HG03565 (cell line): ENCODE data around the gene ZNF501.
A peak's percentile ranks its signal among the peaks of the same experiment; 100 is the strongest.

ENCODE experiments used
- ATAC-seq: cut with Tn5 transposase; IDR thresholded peaks from one replicate; pipeline ENCODE4 v1.9.1; 2021; ENCODE audit warnings: mild to moderate bottlenecking, moderate library complexity; ENCODE audit not compliant: unreplicated experiment

Gene ZNF501

DNA sequence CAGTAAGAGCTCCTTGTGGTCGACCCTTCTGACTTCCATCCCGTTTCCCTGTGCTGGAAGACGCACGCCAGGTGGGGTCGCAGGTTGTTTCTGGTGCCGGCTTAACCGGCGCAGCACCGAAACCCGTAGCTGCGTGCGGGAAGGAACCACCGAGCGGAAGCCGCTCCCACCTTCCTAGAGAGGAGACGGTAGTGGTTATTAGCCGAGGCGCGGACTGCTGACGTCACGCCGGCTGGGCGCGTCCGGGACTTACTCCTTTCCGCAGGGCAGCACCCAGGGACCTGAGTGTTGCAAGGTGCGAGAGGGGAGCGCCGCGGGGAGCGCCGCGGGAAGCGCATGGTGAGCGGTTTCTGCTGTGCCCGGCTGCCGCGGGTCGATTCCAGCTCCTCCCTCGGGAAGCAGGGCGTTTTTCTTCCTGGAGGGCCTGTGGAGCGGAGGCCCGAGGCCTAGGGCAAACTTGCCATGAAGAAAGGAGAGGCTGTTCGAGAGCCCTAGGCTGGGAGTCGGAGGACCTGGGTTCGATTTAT lies at the start of gene ZNF501:
ZNF501 (plus strand) TSS at position 252 of the 527 bp plus-strand sequence. CDS start 4,787 bp downstream, outside the sequence.
- ATAC-seq = peak; percentile 85

DNA sequence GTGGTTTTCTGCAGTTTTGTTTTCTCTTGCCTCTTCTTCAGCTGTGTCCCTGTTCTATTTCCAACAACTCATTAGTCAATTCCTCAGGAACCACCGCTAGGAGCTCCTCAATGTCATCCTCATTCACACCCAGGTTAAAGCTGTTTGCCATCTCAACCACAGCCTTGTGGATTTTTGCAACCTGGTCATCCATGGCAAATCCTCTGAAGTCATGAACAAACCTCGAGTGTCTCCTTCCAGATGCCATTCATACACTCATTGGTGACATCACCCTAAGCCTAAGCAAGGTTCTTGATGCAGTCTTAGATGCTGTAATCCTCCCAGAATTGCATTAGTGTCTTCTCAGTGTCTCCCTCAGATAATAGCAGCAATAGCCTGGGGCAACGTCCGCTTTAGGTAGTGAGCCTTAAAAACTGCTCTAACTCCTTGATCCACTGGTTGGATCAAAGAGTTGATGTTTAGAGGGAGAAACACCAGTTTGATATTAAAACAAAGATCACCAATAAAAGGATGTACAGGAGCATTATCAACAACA lies 48.4 kb upstream of the ZNF501 start:
- ATAC-seq = no peak

DNA sequence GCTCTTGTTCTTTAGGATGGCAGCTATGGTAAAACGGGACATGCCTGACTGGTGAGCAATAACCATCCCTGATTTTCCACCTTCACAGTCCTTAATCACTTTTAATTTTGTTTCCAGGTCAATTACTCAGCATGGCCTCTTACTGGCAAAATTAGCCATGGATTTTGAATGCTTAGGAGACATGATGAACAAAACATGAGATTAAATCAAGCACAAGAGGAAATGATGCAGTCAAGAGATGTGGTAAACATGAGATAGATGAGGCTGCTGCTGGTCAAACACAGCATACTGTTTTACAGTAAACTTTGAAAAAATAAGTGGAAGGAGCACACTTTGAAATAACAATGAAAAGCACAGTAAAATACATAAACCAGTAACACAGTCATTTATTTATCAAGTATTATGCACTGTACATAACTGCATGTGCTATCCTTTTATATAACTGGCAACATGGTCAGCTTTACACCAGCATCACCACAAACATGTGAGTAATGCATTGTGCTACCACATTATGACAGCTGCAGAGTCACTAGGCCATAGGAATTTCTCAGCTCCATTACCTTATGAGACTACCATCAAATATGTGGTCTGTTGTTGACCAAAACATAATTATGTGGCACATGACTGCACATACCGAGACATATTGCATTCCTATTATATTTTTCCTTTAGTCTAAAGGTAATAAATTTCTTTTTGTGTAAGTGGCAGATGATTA lies 47.1 kb upstream of the ZNF501 start:
- no peak for ATAC-seq

DNA sequence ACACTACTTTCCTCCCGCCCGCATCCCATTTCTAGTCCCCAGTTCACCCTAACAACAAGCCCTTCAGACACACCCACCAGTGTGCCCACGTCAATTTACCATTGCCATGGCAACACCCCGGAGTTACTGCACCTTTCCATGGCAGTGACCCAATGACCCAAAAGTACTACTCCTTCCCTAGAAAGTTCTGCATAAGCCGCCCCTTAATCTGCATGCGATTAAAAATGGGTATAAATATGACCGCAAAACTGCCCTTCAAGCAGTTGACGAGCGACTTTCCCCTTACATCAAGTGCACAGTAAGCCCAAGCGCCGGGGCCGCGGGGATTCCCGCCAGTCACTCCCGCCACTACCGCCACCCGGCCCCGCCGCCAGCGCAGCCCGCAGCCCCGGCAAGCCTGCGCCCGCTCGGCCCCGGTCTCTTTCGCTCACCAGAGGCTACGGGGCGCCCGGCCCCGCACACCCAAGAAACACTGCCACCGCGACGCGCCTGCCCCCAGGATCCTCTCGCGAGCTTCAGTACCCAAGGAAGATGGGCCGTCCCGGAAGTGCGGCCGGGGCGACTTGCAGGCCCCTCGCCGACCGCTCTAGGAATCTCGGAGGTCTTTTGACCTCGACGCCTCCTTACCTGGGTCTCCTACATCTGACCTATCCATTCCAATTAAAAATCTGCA lies 44.2 kb upstream of the ZNF501 start:
- no peak for ATAC-seq

DNA sequence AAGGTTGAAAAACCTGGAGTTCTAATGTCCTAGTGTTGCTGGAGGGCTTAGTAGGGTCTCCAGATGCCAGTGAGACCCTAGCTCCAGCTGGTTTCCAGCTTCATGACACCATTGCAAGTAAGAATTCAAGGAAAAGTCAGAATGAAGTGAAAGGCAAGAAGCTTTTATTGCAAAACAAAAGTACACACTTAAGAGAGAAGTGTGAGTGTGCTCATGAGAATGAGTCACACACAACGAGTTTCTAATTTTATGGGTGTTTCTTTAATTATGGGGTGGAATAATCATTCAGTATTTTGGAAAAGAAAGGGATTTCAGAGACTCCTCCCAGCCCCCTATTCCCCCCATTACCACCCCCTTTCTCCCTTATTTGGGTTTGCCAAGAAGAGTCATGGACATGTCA lies 41.5 kb upstream of the ZNF501 start:
- no peak for ATAC-seq

DNA sequence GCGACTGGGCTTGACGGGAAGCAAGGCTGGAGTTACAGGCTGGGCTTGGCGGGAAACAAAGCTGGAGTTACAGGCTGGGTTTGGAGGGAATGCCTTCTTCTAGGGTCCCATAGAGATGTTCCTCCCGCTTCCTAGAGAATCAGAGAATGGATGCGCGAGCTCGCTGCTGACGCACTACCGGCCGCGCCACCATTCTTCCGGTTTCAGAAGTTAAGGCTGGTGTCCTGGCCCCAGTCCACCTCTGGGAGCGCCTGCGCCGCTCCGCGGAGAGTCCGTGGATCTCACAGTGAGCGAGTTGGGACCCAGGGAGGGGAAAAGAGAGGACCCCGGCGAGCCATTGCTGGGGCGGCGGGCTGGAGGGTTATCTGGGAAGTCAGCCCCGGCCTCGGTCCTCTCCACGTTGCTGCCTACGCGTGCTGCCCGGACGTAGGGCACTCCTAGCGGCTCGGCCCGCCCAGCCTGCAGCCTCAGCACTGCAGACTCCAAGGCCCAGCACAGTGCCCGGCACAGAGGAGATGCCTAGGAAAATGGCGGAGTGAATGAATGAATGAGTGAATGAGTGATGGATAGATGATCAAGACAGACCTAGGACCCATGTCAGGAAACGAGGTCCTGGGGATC lies 16.9 kb upstream of the ZNF501 start, which contains the start of gene ZNF502:
ZNF502 (plus strand) TSS at position 206 of the 621 bp plus-strand sequence. CDS start 7,602 bp downstream, outside the sequence.
- ATAC-seq = no peak

DNA sequence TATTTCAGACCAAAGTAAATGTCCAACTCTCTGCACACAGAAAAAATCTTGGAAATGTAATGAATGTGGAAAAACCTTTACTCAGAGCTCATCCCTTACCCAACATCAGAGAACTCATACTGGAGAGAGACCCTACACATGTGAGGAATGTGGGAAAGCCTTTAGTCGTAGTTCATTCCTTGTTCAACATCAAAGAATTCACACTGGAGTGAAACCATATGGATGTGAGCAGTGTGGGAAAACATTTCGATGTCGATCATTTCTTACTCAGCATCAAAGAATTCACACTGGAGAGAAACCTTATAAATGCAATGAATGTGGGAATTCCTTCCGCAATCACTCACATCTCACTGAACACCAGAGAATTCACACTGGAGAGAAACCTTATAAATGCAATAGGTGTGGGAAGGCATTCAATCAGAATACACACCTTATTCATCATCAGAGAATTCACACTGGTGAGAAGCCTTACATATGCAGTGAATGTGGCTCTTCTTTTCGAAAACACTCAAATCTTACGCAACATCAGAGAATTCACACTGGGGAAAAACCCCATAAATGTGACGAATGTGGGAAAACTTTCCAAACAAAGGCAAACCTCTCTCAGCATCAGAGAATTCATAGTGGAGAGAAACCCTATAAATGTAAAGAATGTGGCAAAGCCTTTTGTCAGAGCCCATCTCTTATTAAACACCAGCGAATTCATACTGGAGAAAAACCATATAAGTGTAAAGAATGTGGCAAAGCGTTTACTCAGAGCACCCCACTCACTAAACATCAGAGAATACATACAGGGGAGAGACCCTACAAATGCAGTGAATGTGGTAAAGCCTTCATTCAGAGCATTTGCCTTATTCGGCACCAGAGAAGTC lies 8.0 kb upstream of the ZNF501 start:
- ATAC-seq = no peak

DNA sequence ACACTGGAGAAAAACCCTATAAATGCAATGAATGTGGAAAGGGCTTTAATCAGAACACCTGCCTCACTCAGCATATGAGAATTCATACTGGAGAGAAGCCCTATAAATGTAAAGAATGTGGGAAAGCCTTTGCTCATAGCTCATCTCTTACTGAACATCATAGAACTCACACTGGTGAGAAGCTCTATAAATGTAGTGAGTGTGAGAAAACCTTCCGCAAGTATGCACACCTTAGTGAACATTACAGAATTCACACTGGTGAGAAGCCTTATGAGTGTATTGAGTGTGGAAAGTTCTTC lies 7.4 kb upstream of the ZNF501 start:
- no peak for ATAC-seq

DNA sequence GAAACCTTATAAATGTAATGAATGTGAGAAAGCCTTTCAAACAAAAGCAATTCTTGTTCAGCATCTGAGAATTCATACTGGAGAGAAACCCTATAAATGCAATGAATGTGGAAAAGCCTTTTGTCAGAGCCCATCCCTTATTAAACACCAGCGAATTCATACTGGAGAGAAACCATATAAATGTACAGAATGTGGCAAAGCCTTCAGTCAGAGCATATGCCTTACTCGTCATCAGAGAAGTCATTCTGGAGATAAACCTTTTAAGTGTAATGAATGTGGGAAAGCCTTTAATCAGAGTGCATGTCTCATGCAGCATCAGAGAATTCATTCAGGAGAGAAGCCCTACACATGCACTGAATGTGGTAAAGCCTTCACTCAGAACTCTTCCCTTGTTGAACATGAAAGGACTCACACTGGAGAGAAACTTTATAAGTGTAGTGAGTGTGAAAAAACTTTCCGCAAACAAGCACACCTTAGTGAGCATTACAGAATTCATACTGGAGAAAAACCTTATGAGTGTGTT lies 5.3 kb downstream of the ZNF501 start:
- ATAC-seq = no peak

DNA sequence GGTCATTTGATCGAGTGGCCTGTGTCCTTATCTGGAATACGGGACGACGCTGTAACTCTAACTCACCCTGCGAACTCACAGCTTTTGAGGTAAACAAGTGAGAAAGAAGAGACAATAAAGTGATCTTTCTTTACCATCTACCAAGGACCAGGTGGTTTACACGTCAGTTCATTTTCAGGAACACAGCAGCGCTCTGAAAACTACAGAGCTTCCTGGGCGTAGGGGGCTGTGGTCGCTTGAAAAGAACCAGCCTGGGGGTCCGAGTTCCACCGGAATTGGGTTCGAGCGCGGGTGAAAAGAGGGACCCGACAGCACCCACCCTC lies 31.6 kb downstream of the ZNF501 start:
- ATAC-seq = no peak

DNA sequence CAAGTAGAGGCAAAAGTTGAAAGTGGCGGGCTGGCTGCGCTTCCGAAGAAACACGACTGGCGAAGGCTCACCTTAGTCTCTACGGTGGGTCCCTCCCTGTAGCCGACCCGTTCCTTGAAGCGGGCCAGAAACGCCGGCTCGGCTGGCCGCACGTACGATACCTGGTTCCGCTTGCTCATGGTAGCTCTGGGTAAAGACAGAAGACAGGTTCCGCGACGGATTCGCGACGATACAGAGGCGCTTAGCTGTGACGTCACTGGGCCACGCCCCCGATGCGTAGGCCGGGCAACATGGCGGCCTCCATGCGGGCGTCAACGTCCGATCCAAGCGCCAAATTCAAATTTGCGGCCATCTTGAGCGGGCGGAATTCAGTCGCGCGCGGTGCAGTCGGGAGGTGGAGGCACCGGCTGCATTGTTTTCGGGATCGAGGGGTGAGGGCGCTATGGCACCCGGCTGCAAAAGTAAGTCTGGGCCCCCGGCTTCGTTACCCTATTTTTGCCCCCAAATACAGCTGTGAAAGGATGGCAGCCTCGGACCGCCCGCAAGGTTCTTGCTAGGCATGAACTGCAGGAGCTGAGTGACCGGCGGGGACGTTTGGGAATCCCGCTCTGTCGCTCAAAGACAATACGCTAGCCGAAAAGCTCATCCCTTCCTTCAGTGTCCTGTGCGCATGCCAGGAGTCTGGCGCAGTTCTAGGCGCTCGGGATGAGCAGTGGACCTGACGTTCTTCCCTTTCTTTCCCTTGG lies 32.2 kb downstream of the ZNF501 start, which contains the start of the genes KIAA1143 and KIF15:
KIAA1143 (minus strand) TSS at position 196 of the 746 bp plus-strand sequence; CDS start at position 179, 17 bp downstream.
KIF15 (plus strand) TSS at position 371 of the 746 bp plus-strand sequence; CDS start at position 443, 72 bp downstream.
- peak; percentile 92 for ATAC-seq

DNA sequence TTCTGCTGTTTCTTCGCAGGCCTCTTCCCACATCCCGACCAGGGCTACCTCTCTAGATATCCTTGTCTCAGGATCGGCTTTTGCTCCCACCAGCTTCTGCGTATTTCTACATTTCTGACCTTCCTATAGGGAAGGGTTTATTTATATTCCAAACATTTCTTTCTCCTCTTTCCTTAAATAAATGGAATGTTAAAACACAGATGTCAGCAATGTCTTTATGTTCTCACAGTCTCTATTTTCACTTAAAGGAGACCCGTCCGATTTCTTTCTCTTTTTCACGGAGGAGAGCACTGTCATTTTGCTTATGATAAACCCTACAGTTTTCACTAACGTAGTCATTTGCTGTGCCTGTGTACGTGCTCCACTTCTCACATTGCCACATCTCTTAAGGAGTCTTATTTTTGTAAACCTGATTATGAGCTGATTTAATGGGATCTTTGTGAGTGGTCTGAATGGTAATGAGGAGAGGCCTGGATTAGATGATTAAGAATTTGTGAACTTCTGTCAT lies 32.8 kb downstream of the ZNF501 start:
- no peak for ATAC-seq

DNA sequence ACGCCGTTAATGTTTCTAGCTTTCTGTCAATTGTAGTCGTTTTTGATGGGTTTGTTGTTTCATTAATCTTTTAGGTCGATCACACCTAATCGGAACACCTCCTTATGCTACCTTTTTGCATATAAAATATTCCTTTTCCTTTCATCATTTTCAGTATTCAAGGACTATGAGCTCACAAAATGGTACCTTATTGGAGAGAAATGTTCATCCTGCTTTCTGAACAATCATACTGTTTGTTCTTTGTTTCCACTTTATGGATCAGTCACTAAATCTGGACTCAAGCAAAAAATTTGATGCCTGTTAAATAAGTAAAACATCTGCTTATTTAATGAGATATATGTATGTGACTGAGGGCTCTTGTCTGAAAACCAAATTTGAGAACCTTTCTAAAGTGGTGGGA lies 33.3 kb downstream of the ZNF501 start:
- ATAC-seq = no peak

DNA sequence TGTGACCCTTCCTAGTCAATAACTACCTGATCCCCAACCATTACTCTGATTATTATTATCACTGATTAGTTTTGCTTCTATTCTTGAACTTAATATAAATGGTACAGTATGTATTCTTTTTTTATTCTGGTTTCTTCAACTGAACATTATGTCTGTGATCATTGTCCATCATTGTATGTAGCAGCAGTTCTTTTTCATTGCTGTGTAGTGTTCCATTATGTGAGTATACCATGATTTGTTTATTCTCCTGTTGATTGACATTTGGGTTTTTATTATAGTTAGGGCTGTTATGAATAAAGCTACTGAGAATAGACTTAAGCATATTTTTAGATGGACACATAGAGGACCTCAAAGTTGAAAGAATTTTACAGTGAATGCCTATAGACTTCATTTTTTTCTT lies 34.8 kb downstream of the ZNF501 start:
- ATAC-seq = no peak

DNA sequence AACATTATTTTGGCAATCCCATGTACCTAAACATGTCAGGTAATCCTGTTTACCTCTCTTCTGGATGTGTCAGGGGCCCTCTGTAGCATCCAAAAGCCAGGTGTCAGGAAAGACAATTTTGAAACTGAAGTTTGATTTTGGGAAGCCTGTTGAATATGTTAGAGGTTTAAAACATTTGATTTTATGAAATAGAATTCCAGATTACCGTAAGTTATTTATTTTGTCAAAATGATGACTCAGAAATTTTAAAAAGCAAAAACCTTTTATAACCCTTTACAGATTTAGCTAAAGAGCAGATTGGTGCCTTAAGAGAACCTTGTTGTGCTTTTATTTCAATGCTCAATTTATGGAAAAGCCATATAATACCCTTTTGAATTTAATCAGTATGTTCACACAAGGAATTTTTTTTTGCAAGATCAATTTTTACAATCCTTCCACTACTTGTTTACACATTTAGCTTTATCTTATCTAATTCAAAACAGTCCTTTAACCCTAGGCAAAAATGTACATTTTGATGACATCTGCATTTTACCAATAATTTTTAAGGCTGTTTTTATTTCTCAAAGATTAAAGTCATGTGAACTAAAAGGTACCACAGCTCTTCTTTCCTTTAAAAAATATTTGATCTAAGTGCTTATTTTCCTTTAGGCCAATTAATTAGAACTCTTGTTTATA lies 42.1 kb downstream of the ZNF501 start:
- ATAC-seq = no peak

DNA sequence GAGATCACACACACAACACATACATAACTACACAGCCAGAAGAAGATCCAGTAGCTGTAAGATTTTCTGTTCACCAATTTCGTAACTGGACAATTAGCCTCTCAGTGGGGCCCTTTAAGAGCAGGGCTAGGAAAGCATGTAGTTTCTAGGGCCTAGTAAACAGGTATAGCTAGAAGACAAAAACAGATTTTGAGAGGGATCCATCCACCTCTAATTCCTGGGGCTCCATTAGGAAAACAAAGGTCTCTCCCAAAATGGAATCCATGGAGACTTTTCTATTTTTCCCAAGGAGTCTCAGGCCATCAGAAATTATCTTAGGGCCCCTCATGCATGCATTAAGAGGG lies 42.6 kb downstream of the ZNF501 start:
- no peak for ATAC-seq

DNA sequence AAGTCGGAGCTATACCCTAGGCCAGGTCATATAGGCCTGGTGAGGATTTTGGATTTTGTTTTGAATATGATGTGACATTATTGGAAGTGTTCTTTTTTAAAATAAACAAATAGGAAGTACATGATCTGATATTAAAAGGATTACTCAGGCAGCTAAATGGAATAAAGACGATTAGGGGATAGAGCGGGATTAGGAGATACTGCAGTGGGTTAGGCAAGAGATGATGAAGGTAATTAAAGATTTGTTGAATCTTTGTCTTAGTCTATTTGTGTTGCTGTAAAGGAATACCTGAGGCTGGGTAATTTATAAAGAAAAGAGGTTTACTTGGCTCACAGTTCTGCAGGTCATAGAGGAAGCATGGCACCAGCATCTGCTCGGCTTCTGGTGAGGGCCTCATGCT lies 53.5 kb downstream of the ZNF501 start:
- ATAC-seq = no peak
